ENCODE results near the gene LYVE1. TPM values are rescaled to one million over a fixed set of nuclear protein-coding genes. Genes with fewer than 3 reads are reported as not detected.

Gene LYVE1
- total RNA-seq, 1 donor from 2014 or later: 0.27 TPM

DNA sequence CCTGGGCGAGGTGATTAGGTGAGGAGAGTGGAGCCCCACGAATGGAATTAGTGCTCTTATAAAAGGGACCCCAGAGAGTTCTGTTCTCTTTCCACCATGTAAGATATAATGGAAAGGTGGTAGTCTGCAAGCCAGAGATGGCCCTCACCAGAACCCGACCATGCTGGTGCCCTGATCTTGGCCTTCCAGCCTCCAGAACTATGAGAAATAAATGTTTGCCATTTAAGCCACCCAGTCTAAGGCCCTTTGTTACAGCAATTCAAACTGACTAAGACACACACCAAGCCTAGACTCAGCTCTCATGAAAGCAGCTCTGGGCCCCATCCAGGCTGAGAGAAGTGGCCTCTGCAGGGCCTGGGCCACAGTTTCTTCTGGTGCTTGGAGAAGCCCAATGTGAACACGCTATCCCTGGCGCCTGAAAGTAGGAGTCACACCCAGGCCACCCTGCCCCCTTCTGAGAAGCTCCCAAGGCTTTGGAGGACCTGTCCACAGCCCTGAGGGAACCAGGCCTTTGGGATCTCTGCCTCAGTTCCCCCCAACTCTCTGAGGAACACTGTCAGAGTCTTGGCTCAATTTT is 35.3 kb upstream of the LYVE1 start:
- peaks cover 6% of the 10 kb centered on the region for H3K36me3 Mint-ChIP-seq (ENCODE audit: low read depth, unreplicated experiment)
- no peak overlapping the region for H3K4me3 Mint-ChIP-seq (ENCODE audit: unreplicated experiment)
- Histone ChIP-seq H3K79me2 (ENCODE audit: insufficient read depth, low read length) (no peaks in the 10 kb centered on the region), H2AFZ (ENCODE audit: low read depth, low read length) (no peak overlapping the region), H3K27ac (ENCODE audit: low read depth, low read length) (no peak overlapping the region), H3K4me1 (ENCODE audit: insufficient read depth, low read length) (peaks cover 20% of the 10 kb centered on the region), H3K9ac (ENCODE audit: low read length) (no peak overlapping the region), H4K20me1 (ENCODE audit: insufficient read depth, low read length) (no peaks in the 10 kb centered on the region), H3K27me3 (ENCODE audit: insufficient read depth, low read length) (no peaks in the 10 kb centered on the region), H3K9me3 (ENCODE audit: insufficient read depth, low read depth, low read length) (no peaks in the 10 kb centered on the region), H3K4me2 (ENCODE audit: low read length) (no peak overlapping the region), H3K36me3 (ENCODE audit: insufficient read depth, low read length) (no peaks in the 10 kb centered on the region), H3K4me3 (ENCODE audit: insufficient read depth, low read depth, low read length) (no peak overlapping the region)
- FAIRE-seq: no peak
- H3K27ac Mint-ChIP-seq (ENCODE audit: unreplicated experiment): no peak overlapping the region
- peaks cover 7% of the 10 kb centered on the region for H3K27me3 Mint-ChIP-seq (ENCODE audit: low read depth, unreplicated experiment)
- TF ChIP-seq, protein P1, sequence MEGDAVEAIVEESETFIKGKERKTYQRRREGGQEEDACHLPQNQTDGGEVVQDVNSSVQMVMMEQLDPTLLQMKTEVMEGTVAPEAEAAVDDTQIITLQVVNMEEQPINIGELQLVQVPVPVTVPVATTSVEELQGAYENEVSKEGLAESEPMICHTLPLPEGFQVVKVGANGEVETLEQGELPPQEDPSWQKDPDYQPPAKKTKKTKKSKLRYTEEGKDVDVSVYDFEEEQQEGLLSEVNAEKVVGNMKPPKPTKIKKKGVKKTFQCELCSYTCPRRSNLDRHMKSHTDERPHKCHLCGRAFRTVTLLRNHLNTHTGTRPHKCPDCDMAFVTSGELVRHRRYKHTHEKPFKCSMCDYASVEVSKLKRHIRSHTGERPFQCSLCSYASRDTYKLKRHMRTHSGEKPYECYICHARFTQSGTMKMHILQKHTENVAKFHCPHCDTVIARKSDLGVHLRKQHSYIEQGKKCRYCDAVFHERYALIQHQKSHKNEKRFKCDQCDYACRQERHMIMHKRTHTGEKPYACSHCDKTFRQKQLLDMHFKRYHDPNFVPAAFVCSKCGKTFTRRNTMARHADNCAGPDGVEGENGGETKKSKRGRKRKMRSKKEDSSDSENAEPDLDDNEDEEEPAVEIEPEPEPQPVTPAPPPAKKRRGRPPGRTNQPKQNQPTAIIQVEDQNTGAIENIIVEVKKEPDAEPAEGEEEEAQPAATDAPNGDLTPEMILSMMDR (IDR thresholded peaks at IDR 0.05; ENCODE audit: insufficient read depth, low read depth, low read length): no peak
- no peak for TF ChIP-seq EZH2 (IDR thresholded peaks at IDR 0.05; ENCODE audit: insufficient read depth, low read length)
- no peak for DNase-seq (ENCODE audit: low read depth)
- H3K9me3 Mint-ChIP-seq (ENCODE audit: unreplicated experiment): no peaks in the 10 kb centered on the region
- peaks cover 28% of the 10 kb centered on the region for H3K4me1 Mint-ChIP-seq (ENCODE audit: low read depth, unreplicated experiment)

DNA sequence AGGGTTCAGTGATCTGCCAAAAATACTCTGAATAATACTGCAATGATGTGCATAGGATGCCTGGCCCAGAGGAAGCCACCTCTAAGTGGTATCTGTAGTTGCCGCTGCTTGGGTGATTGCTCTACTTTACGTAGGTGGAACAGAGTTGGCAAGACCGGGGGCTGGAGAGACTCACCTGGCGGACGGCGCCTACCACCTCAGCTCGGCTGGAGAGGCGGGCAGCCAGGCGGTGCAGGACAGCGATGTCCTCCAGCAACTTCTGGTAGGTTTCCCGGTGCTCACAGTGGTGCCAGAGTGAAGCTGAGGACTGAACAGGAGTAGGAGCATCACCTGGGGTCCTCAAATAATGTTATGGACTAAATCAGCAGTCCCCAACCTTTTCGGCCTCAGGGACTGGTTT is 34.5 kb upstream of the LYVE1 start:
- no peak for DNase-seq (ENCODE audit: low read depth)
- Mint-ChIP-seq H3K27ac (ENCODE audit: unreplicated experiment) (no peak overlapping the region), H3K4me3 (ENCODE audit: unreplicated experiment) (no peak overlapping the region), H3K27me3 (ENCODE audit: low read depth, unreplicated experiment) (peaks cover 7% of the 10 kb centered on the region), H3K36me3 (ENCODE audit: low read depth, unreplicated experiment) (peaks cover 6% of the 10 kb centered on the region), H3K4me1 (ENCODE audit: low read depth, unreplicated experiment) (peaks cover 32% of the 10 kb centered on the region), H3K9me3 (ENCODE audit: unreplicated experiment) (no peaks in the 10 kb centered on the region)
- H3K9me3 ChIP-seq (ENCODE audit: insufficient read depth, low read depth, low read length): no peaks in the 10 kb centered on the region
- H3K4me1 ChIP-seq (ENCODE audit: insufficient read depth, low read length): peaks cover 20% of the 10 kb centered on the region
- TF ChIP-seq, protein P1 (IDR thresholded peaks at IDR 0.05; ENCODE audit: insufficient read depth, low read depth, low read length): no peak
- no peak for TF ChIP-seq EZH2 (IDR thresholded peaks at IDR 0.05; ENCODE audit: insufficient read depth, low read length)
- H3K27me3 ChIP-seq (ENCODE audit: insufficient read depth, low read length): no peaks in the 10 kb centered on the region
- H2AFZ ChIP-seq (ENCODE audit: low read depth, low read length): no peak overlapping the region
- no peaks in the 10 kb centered on the region for H3K36me3 ChIP-seq (ENCODE audit: insufficient read depth, low read length)
- H3K27ac ChIP-seq (ENCODE audit: low read depth, low read length): no peak overlapping the region
- H3K9ac ChIP-seq (ENCODE audit: low read length): no peak overlapping the region
- H4K20me1 ChIP-seq (ENCODE audit: insufficient read depth, low read length): no peaks in the 10 kb centered on the region
- no peak for FAIRE-seq
- H3K4me3 ChIP-seq (ENCODE audit: insufficient read depth, low read depth, low read length): no peak overlapping the region
- no peaks in the 10 kb centered on the region for H3K79me2 ChIP-seq (ENCODE audit: insufficient read depth, low read length)
- H3K4me2 ChIP-seq (ENCODE audit: low read length): no peak overlapping the region

DNA sequence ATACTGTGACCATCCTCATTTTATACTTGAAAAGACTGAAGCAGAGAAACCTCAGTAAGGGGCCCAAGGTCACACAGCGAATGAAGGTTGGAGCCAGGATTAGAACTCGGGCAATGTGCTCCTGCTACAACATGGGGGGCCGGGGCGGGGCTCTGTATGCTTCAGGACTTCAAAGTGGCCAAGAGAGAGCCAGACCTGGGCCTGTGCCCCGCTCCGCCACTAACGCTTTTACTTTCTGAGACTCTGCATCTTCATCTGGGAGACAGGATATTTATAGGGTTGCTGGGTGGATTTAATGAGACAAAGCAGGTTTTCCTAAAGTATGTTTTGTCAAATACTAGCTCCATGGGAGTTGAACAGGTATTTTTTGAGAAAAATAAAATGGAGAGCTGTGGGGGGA is 33.9 kb upstream of the LYVE1 start:
- DNase-seq (ENCODE audit: low read depth) (no peak), FAIRE-seq (no peak)
- H3K9me3 Mint-ChIP-seq (ENCODE audit: unreplicated experiment): no peaks in the 10 kb centered on the region
- no peak overlapping the region for H3K27ac Mint-ChIP-seq (ENCODE audit: unreplicated experiment)
- Histone ChIP-seq H3K4me1 (ENCODE audit: insufficient read depth, low read length) (peaks cover 20% of the 10 kb centered on the region), H3K27me3 (ENCODE audit: insufficient read depth, low read length) (no peaks in the 10 kb centered on the region), H2AFZ (ENCODE audit: low read depth, low read length) (no peak overlapping the region), H3K79me2 (ENCODE audit: insufficient read depth, low read length) (no peaks in the 10 kb centered on the region), H3K9ac (ENCODE audit: low read length) (no peak overlapping the region), H3K4me2 (ENCODE audit: low read length) (no peak overlapping the region), H3K4me3 (ENCODE audit: insufficient read depth, low read depth, low read length) (no peak overlapping the region), H3K9me3 (ENCODE audit: insufficient read depth, low read depth, low read length) (no peaks in the 10 kb centered on the region), H3K27ac (ENCODE audit: low read depth, low read length) (no peak overlapping the region), H3K36me3 (ENCODE audit: insufficient read depth, low read length) (no peaks in the 10 kb centered on the region), H4K20me1 (ENCODE audit: insufficient read depth, low read length) (no peaks in the 10 kb centered on the region)
- peaks cover 35% of the 10 kb centered on the region for H3K4me1 Mint-ChIP-seq (ENCODE audit: low read depth, unreplicated experiment)
- no peak overlapping the region for H3K4me3 Mint-ChIP-seq (ENCODE audit: unreplicated experiment)
- no peak for TF ChIP-seq EZH2 (IDR thresholded peaks at IDR 0.05; ENCODE audit: insufficient read depth, low read length)
- TF ChIP-seq, protein P1 (IDR thresholded peaks at IDR 0.05; ENCODE audit: insufficient read depth, low read depth, low read length): no peak
- H3K36me3 Mint-ChIP-seq (ENCODE audit: low read depth, unreplicated experiment): peaks cover 6% of the 10 kb centered on the region
- H3K27me3 Mint-ChIP-seq (ENCODE audit: low read depth, unreplicated experiment): peaks cover 7% of the 10 kb centered on the region

All from astrocyte (in vitro differentiated cells and primary cell).